ENCODE data around the gene STK32A.

STK32A gene

GRCh38 chr5:147287110-147287509, 52.3 kb downstream of the STK32A start:
- no peak overlapping the region for H3K4me3 ChIP-seq (ENCODE audit: control insufficient read depth, low read depth, low read length)
- DNase-seq (ENCODE audit: low read depth): no peak
- no peak for TF ChIP-seq CTCF (conservative IDR thresholded peaks at IDR 0.05; ENCODE audit: control insufficient read depth, insufficient read depth, low read depth, low read length)

GRCh38 chr5:147290261-147290660, 55.4 kb downstream of the STK32A start:
- no peak for TF ChIP-seq CTCF (conservative IDR thresholded peaks at IDR 0.05; ENCODE audit: control insufficient read depth, insufficient read depth, low read depth, low read length)
- no peak overlapping the region for H3K4me3 ChIP-seq (ENCODE audit: control insufficient read depth, low read depth, low read length)
- no peak for DNase-seq (ENCODE audit: low read depth)

- peak; percentile 55 for DNase-seq (ENCODE audit: low read depth)
- H3K4me3 ChIP-seq (ENCODE audit: control insufficient read depth, low read depth, low read length): no peak overlapping the region
- no peak for TF ChIP-seq CTCF (conservative IDR thresholded peaks at IDR 0.05; ENCODE audit: control insufficient read depth, insufficient read depth, low read depth, low read length)
These were observed 68.4 kb downstream of the STK32A start for GRCh38 chr5:147303251-147303650.

GRCh38 chr5:147303976-147304375, 69.2 kb downstream of the STK32A start:
- no peak for TF ChIP-seq CTCF (conservative IDR thresholded peaks at IDR 0.05; ENCODE audit: control insufficient read depth, insufficient read depth, low read depth, low read length)
- no peak overlapping the region for H3K4me3 ChIP-seq (ENCODE audit: control insufficient read depth, low read depth, low read length)
- peak; percentile 90 for DNase-seq (ENCODE audit: low read depth)

GRCh38 chr5:147305147-147305546, 70.3 kb downstream of the STK32A start:
- H3K4me3 ChIP-seq (ENCODE audit: control insufficient read depth, low read depth, low read length): no peak overlapping the region
- TF ChIP-seq CTCF (conservative IDR thresholded peaks at IDR 0.05; ENCODE audit: control insufficient read depth, insufficient read depth, low read depth, low read length): no peak
- no peak for DNase-seq (ENCODE audit: low read depth)

- H3K4me3 ChIP-seq (ENCODE audit: control insufficient read depth, low read depth, low read length): no peak overlapping the region
- TF ChIP-seq CTCF (conservative IDR thresholded peaks at IDR 0.05; ENCODE audit: control insufficient read depth, insufficient read depth, low read depth, low read length): no peak
- no peak for DNase-seq (ENCODE audit: low read depth)
These were observed 71.5 kb downstream of the STK32A start for GRCh38 chr5:147306351-147306750.

GRCh38 chr5:147307170-147307569, 72.3 kb downstream of the STK32A start:
- DNase-seq (ENCODE audit: low read depth): no peak
- no peak overlapping the region for H3K4me3 ChIP-seq (ENCODE audit: control insufficient read depth, low read depth, low read length)
- no peak for TF ChIP-seq CTCF (conservative IDR thresholded peaks at IDR 0.05; ENCODE audit: control insufficient read depth, insufficient read depth, low read depth, low read length)
